ENCODE measurements around the gene NRXN3. TPM values are rescaled to one million over a fixed set of nuclear protein-coding genes. Genes with fewer than 3 reads are reported as not detected.

The NRXN3 gene
- total RNA-seq, 2 donors from 2014 or later, result 1.2 to 7.8 TPM

DNA sequence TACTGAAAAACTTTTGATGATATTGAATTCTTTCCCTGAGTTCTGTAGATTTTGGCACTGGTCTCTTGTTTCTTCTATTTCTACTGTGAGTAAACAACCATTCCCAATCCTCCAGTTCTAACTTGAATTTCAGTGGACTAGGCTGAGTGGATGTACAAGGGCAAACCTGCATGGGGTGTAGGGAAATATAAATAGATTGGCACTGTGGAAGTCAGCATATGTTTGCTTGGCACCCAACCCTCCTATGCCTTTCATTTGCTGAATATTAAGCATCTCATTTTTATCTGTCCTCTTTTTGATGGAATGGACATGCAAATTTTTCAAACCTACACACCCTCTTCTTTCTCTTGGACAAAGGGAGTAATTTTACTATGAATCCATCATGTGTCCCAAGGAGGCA is 1212.9 kb downstream of the NRXN3 start:
- Histone ChIP-seq H3K36me3 (no peaks in the 10 kb centered on the region), H3K27me3 (no peaks in the 10 kb centered on the region), H3K4me3 (no peak overlapping the region), H3K9ac (ENCODE audit: low read depth in 2 of 2, low read length in 2 of 2) (no peak overlapping the region), H3K27ac (no peak overlapping the region), H3K4me1 (no peaks in the 10 kb centered on the region), H3K9me3 (no peaks in the 10 kb centered on the region)
- TF ChIP-seq, protein P1, sequence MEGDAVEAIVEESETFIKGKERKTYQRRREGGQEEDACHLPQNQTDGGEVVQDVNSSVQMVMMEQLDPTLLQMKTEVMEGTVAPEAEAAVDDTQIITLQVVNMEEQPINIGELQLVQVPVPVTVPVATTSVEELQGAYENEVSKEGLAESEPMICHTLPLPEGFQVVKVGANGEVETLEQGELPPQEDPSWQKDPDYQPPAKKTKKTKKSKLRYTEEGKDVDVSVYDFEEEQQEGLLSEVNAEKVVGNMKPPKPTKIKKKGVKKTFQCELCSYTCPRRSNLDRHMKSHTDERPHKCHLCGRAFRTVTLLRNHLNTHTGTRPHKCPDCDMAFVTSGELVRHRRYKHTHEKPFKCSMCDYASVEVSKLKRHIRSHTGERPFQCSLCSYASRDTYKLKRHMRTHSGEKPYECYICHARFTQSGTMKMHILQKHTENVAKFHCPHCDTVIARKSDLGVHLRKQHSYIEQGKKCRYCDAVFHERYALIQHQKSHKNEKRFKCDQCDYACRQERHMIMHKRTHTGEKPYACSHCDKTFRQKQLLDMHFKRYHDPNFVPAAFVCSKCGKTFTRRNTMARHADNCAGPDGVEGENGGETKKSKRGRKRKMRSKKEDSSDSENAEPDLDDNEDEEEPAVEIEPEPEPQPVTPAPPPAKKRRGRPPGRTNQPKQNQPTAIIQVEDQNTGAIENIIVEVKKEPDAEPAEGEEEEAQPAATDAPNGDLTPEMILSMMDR (IDR thresholded peaks at IDR 0.05), result no peak
- intact Hi-C loops (cut with DNase I), result no loop called here
- DNase-seq, result no peak

DNA sequence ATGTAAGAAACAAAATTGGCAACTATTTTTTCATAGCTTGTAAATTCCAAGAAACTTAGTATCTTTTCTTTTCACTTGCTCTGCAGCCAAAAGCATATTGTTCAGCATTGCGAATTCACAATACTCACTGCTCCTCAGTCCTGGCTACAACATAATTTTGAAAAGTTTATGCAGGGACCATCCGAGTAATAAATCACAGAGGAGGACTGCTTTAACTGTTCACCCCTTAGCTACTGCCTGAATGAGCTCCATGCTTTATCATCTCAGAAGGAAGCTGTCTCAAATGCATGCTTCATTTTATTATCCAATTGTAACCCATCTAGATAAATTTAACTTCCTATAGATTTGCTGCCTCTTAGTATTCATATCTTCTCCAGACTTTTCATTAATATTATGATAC is 1213.3 kb downstream of the NRXN3 start:
- TF ChIP-seq, protein P1 (IDR thresholded peaks at IDR 0.05), result no peak
- no peak overlapping the region for H3K27ac ChIP-seq
- H3K27me3 ChIP-seq, result no peaks in the 10 kb centered on the region
- no peak overlapping the region for H3K4me3 ChIP-seq
- H3K36me3 ChIP-seq, result no peaks in the 10 kb centered on the region
- H3K9ac ChIP-seq (ENCODE audit: low read depth in 2 of 2, low read length in 2 of 2), result no peak overlapping the region
- H3K4me1 ChIP-seq, result no peaks in the 10 kb centered on the region
- intact Hi-C loops (cut with DNase I), result no loop called here
- H3K9me3 ChIP-seq, result no peaks in the 10 kb centered on the region
- DNase-seq, result no peak

DNA sequence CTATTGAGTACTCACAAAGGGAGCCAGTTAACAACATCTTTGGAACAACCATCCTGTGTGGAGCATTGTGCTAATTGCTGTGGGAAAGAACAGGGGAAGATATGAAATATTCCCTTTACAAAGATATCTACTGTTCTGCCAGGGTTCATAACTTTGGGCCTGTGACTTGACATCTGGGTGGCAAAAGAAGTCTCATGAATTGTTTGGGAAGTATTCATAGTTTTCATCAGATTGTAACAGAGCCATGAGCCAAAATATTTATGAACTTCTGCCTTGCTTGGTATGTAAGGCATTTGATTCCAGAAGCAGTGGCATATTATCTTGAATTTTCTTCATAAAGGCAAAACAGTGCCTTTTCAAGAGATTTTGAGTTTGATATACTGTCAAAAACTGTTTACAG is 1224.9 kb downstream of the NRXN3 start:
- H3K27me3 ChIP-seq, result no peaks in the 10 kb centered on the region
- H3K36me3 ChIP-seq, result no peaks in the 10 kb centered on the region
- TF ChIP-seq, protein P1 (IDR thresholded peaks at IDR 0.05), result no peak
- H3K4me1 ChIP-seq, result no peaks in the 10 kb centered on the region
- no peak for DNase-seq
- H3K27ac ChIP-seq, result no peak overlapping the region
- intact Hi-C loops (cut with DNase I), result no loop called here
- H3K9me3 ChIP-seq, result no peaks in the 10 kb centered on the region
- H3K4me3 ChIP-seq, result no peak overlapping the region
- no peak overlapping the region for H3K9ac ChIP-seq (ENCODE audit: low read depth in 2 of 2, low read length in 2 of 2)

- intact Hi-C loops (cut with DNase I), result no loop called here
- TF ChIP-seq, protein P1 (IDR thresholded peaks at IDR 0.05), result no peak
- Histone ChIP-seq H3K9me3 (no peaks in the 10 kb centered on the region), H3K4me3 (no peak overlapping the region), H3K4me1 (no peaks in the 10 kb centered on the region), H3K9ac (ENCODE audit: low read depth in 2 of 2, low read length in 2 of 2) (no peak overlapping the region), H3K27me3 (no peaks in the 10 kb centered on the region), H3K27ac (no peak overlapping the region), H3K36me3 (no peaks in the 10 kb centered on the region)
- no peak for DNase-seq
These were observed 1234.8 kb downstream of the NRXN3 start for GRCh38 chr14:79404874-79405511.

GRCh38 chr14:79405512-79405910 is 1235.3 kb downstream of the NRXN3 start:
- no peaks in the 10 kb centered on the region for H3K36me3 ChIP-seq
- TF ChIP-seq, protein P1 (IDR thresholded peaks at IDR 0.05), result no peak
- no peaks in the 10 kb centered on the region for H3K4me1 ChIP-seq
- no peak overlapping the region for H3K4me3 ChIP-seq
- no peak for DNase-seq
- no peaks in the 10 kb centered on the region for H3K9me3 ChIP-seq
- no peak overlapping the region for H3K9ac ChIP-seq (ENCODE audit: low read depth in 2 of 2, low read length in 2 of 2)
- no peak overlapping the region for H3K27ac ChIP-seq
- H3K27me3 ChIP-seq, result no peaks in the 10 kb centered on the region
- intact Hi-C loops (cut with DNase I), result no loop called here

All from colonic mucosa (tissue), 4 donors.